MG63 (cell line): Measurements from ENCODE around the gene NSD2. TPM values are rescaled to one million over a fixed set of nuclear protein-coding genes. Genes with fewer than 3 reads are reported as not detected.

Experiments
- DNase-seq: peaks from one replicate; pipeline ENCODE4 v3.0.0-alpha.2; 2020
- H3K27me3 ChIP-seq: fragments of 250-450 bp; sonication (Bioruptor Pico); 2 replicates; pipeline ENCODE4 v1.5.1; 2020; ENCODE audit warnings: mild to moderate bottlenecking, moderate library complexity
- H3K36me3 ChIP-seq: fragments of 250-450 bp; sonication (Bioruptor Pico); 2 replicates; pipeline ENCODE4 v1.5.1; 2020; ENCODE audit warnings: mild to moderate bottlenecking, moderate library complexity
- H3K4me3 ChIP-seq: fragments of 250-450 bp; sonication (Bioruptor Pico); 2 replicates; pipeline ENCODE4 v1.5.1; 2020; ENCODE audit warnings: mild to moderate bottlenecking, moderate library complexity
- H3K9me3 ChIP-seq: fragments of 250-450 bp; sonication (Bioruptor Pico); 2 replicates; pipeline ENCODE4 v1.5.1; 2020; ENCODE audit warnings: mild to moderate bottlenecking, moderate library complexity
- total RNA-seq: library from RNA; depleted of rRNA; stranded (reverse); fragments of >200 nt; shearing (Covaris generic); gene quantifications from 2 replicates; pipeline ENCODE4 v1.2.3, GENCODE V29; 2014; ENCODE audit warnings: low replicate concordance

NSD2 gene
- total RNA-seq, 1 experiment from 2014 or later, result 39.9 TPM

GRCh38 chr4:1872870-1873269 lies 1.7 kb downstream of the NSD2 start:
- Histone ChIP-seq H3K36me3 (no peaks in the 10 kb centered on the region; the same call in 1 of the 2 replicates), H3K27me3 (no peaks in the 10 kb centered on the region), H3K4me3 (peak overlapping the region; percentile 66), H3K9me3 (no peaks in the 10 kb centered on the region)
- no peak for DNase-seq

GRCh38 chr4:1873291-1873690 lies 2.1 kb downstream of the NSD2 start:
- no peak for DNase-seq
- no peaks in the 10 kb centered on the region; the same call in 1 of the 2 replicates for H3K36me3 ChIP-seq
- H3K27me3 ChIP-seq, result no peaks in the 10 kb centered on the region
- H3K4me3 ChIP-seq, result peak overlapping the region; percentile 66
- H3K9me3 ChIP-seq, result no peaks in the 10 kb centered on the region

- no peaks in the 10 kb centered on the region for H3K27me3 ChIP-seq
- no peak for DNase-seq
- peak overlapping the region; percentile 66; the same call in 1 of the 2 replicates for H3K4me3 ChIP-seq
- H3K9me3 ChIP-seq, result no peaks in the 10 kb centered on the region
- no peaks in the 10 kb centered on the region; the same call in 1 of the 2 replicates for H3K36me3 ChIP-seq
Observed at GRCh38 chr4:1873776-1874175, 2.6 kb downstream of the NSD2 start.

DNA sequence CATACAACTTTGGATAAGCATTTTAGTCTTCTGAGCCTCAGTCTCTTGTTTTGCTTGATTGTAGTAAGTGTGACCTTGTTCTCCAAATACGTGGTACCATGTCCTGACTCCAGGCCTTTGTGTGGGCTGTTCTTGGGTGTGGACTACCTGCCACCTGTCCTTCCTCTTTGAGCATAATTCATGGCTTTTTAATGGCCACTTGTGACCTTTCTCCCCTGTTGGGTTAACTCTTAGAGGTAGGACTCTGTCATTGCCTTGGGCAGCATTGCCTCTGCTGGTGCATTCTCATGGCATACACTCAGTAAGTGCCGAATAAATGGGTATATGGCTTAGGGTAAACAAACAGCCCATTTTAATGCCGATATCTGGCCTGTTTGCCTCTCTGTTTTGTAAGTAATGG lies 3.0 kb downstream of the NSD2 start:
- Histone ChIP-seq H3K27me3 (no peaks in the 10 kb centered on the region), H3K4me3 (no peak overlapping the region), H3K9me3 (no peaks in the 10 kb centered on the region), H3K36me3 (no peaks in the 10 kb centered on the region; the same call in 1 of the 2 replicates)
- no peak for DNase-seq

DNA sequence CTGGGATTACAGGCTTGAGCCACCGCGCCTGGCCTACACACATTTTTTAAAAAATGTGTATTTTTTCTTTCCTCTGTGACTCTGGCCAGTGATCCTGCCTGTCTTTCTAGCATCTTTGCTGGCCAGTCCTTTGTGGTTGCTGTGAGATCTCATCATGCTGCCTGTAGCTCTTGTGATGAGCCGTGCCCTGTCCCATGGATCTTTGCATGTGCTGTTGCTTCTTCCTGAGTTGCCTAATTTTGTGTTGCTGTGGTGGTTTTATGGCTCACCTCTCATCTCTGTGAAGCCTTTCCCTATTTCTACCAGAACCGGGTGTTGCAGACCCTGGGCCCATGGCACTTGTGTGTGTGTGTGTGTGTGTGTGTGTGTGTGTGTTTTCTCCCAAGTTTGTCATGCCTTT lies 8.3 kb downstream of the NSD2 start:
- DNase-seq, result no peak
- no peaks in the 10 kb centered on the region for H3K27me3 ChIP-seq
- H3K4me3 ChIP-seq, result no peak overlapping the region
- H3K36me3 ChIP-seq, result no peaks in the 10 kb centered on the region
- H3K9me3 ChIP-seq, result no peaks in the 10 kb centered on the region

- H3K9me3 ChIP-seq, result no peaks in the 10 kb centered on the region
- no peak overlapping the region for H3K4me3 ChIP-seq
- DNase-seq, result no peak
- no peaks in the 10 kb centered on the region for H3K27me3 ChIP-seq
- H3K36me3 ChIP-seq, result no peaks in the 10 kb centered on the region
Observed at GRCh38 chr4:1880332-1880731, 9.1 kb downstream of the NSD2 start.

- H3K36me3 ChIP-seq, result no peaks in the 10 kb centered on the region
- no peak overlapping the region for H3K4me3 ChIP-seq
- DNase-seq, result no peak
- H3K27me3 ChIP-seq, result no peaks in the 10 kb centered on the region
- H3K9me3 ChIP-seq, result no peaks in the 10 kb centered on the region
Observed at GRCh38 chr4:1882850-1883271, 11.7 kb downstream of the NSD2 start.

DNA sequence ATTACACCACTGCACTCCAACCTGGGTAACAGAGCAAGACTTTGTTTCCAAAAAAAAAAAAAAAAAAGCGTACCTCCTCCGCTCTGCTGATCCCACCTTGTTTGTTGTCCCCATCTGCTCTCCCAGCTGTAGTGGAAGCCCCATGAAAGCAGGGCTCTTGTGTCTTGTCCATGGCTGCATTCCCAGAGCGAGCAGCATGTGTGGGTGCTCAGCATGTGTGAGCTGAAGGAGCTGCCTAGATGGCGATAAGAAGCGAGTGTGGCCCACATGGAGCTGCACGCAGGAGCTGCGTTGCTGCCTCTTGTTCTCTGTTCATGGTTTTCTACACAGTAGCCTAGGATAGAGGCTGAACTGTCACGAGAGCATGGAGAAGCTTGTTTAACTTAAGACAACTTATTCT lies 12.4 kb downstream of the NSD2 start:
- no peaks in the 10 kb centered on the region for H3K27me3 ChIP-seq
- DNase-seq, result no peak
- no peaks in the 10 kb centered on the region for H3K36me3 ChIP-seq
- no peak overlapping the region for H3K4me3 ChIP-seq
- no peaks in the 10 kb centered on the region for H3K9me3 ChIP-seq

- DNase-seq, result no peak
- Histone ChIP-seq H3K27me3 (no peaks in the 10 kb centered on the region), H3K36me3 (no peaks in the 10 kb centered on the region), H3K4me3 (no peak overlapping the region), H3K9me3 (no peaks in the 10 kb centered on the region)
Observed at GRCh38 chr4:1885414-1885813, 14.2 kb downstream of the NSD2 start.

GRCh38 chr4:1887052-1887451 lies 15.9 kb downstream of the NSD2 start:
- DNase-seq, result no peak
- H3K4me3 ChIP-seq, result no peak overlapping the region

DNA sequence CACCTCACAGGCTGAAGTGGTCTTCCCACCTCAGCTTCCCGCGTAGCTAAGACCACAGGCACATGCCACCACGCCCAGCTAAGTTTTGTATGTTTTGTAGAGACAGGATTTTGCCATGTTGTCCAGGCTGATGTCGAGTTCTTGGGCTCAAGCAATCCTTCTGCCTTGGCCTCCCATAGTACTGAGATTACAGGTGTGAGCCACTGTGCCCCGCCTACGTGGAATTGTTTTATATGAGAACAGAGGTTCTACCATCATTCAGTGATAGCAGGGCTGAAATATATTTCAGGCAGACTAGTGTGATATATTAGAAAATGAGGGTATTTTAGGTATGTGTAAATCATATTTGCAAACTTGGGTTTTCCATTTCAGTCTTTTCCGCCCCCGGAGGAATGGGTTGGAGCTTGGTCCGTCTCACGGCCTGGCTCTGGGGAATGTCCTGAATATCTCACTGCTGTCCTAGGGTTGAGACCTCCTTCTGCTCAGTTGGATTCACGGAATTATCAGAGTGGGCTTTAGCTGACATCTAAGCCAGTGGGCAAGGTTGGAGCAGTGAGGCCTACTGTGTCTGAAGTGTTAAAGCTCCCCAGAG lies 19.9 kb downstream of the NSD2 start:
- Histone ChIP-seq H3K4me3 (no peak overlapping the region), H3K27me3 (no peaks in the 10 kb centered on the region), H3K36me3 (no peaks in the 10 kb centered on the region; the same call in 1 of the 2 replicates), H3K9me3 (no peaks in the 10 kb centered on the region)
- no peak for DNase-seq

More at GRCh38 chr4:1887052-1887451, 15.9 kb downstream of the NSD2 start:
- no peaks in the 10 kb centered on the region for H3K27me3 ChIP-seq
- H3K36me3 ChIP-seq, result no peaks in the 10 kb centered on the region
- H3K9me3 ChIP-seq, result no peaks in the 10 kb centered on the region

DNA sequence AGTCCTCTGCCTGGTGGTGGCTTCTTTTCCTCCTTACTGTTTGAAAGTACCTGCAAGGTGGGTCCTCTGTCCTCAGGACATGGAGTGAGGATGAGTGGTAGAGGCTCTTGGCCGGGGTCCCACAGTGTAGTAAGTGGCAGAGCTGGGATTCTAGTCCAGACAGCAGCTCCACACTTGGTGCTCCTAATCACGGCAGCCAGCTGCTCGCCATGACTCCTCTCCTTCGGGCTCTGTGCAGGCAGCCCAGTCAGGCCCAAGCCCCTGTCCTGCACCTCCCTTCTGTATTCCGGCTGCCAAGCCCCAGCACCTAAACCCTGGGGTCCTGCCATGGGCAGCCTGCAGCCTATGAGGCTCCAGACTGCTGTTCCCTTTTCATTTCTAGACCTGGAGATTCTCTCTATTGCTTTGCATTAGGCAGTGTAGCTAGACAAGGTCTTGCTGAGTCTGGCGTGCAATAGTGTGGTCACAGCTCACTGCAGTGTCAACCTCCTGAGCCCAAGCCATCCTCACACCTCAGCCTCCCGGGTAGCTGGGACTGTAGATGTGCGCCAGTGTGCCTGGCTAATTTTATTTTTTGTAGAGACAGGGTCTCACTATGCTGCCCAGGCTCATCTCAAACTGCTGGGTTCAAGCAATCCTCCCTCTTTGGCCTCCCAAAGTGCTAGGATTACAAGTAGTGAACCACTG lies 24.9 kb downstream of the NSD2 start:
- Histone ChIP-seq H3K4me3 (no peak overlapping the region), H3K9me3 (no peaks in the 10 kb centered on the region), H3K36me3 (peaks cover 12% of the 10 kb centered on the region), H3K27me3 (no peaks in the 10 kb centered on the region)
- no peak for DNase-seq

DNA sequence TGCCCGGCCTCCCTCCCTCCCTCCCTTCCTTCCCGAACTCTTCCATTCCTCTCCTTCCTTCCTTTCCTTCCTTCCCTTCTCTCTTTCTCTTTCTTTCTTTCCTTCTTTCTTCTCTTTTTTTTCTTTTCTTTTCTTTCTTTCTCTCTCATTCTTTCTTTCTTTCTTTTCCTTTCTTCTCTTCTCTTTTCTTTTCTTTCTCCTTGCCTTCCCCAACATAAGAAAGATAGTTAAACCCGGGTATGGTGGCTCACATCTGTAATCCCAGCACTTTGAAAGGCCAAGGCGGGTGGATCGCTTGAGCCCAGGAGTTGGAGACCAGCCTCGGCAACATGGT lies 25.4 kb downstream of the NSD2 start:
- H3K4me3 ChIP-seq, result no peak overlapping the region
- DNase-seq, result no peak
- peaks cover 16% of the 10 kb centered on the region for H3K36me3 ChIP-seq
- H3K9me3 ChIP-seq, result no peaks in the 10 kb centered on the region
- H3K27me3 ChIP-seq, result no peaks in the 10 kb centered on the region

DNA sequence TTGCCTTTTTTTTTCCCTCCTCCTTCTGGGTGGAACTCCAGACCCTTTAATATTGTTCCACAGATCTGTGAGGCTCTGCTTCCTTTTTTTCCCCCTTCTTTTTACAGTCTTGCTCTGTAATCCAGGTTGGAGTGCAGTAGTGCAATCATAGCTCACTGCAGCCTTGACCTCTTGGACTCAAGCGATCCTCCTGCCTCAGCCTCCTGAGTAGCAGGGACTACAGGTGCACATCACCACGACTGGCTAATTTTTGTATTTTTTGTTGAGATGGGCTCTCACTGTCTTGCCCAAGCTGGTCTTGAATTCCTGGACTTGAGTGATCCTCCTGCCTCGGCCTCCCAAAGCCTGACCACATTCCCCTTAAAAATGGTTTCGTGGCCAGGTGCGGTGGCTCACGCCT lies 26.8 kb downstream of the NSD2 start:
- peaks cover 24% of the 10 kb centered on the region for H3K36me3 ChIP-seq
- H3K27me3 ChIP-seq, result no peaks in the 10 kb centered on the region
- no peak for DNase-seq
- no peaks in the 10 kb centered on the region for H3K9me3 ChIP-seq
- H3K4me3 ChIP-seq, result no peak overlapping the region

GRCh38 chr4:1898681-1899080 lies 27.5 kb downstream of the NSD2 start:
- Histone ChIP-seq H3K4me3 (no peak overlapping the region), H3K9me3 (no peaks in the 10 kb centered on the region), H3K27me3 (no peaks in the 10 kb centered on the region), H3K36me3 (peaks cover 26% of the 10 kb centered on the region)
- no peak for DNase-seq

GRCh38 chr4:1899149-1900086 lies 28.2 kb downstream of the NSD2 start:
- Histone ChIP-seq H3K36me3 (peaks cover 32% of the 10 kb centered on the region), H3K27me3 (no peaks in the 10 kb centered on the region), H3K9me3 (no peaks in the 10 kb centered on the region), H3K4me3 (no peak overlapping the region)
- peak; percentile 35 for DNase-seq

DNA sequence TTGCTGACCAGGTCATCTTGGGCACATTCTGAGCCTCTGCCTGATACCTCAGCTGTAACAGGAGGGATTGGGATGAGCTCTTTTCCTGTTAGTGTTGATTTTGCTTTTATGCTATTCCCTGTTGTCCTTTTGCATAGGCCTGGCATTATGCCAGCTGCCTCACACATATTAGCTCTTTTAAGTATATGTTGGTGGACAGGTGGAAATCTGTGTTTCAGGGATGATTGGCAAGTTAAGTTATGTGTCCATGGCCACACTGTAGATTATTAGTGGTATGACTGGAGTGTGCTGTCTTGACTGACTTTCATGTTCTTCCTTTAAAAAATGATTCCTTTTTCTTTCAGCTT lies 28.9 kb downstream of the NSD2 start:
- Histone ChIP-seq H3K9me3 (no peaks in the 10 kb centered on the region), H3K36me3 (peaks cover 37% of the 10 kb centered on the region), H3K27me3 (no peaks in the 10 kb centered on the region), H3K4me3 (no peak overlapping the region)
- DNase-seq, result no peak
